Activated CD4-positive, alpha-beta T cell treated with anti-CD3 and anti-CD28 coated beads for 24 hours (primary cell): Measurements from ENCODE around the gene P2RX1.

Experiments
- DNase-seq, 2 donors: peaks; one replicate each; pipeline ENCODE4 v3.0.0-alpha.2; 2020; ENCODE audit warnings: low read depth in 2 of 2

The P2RX1 gene

GRCh38 chr17:3887804-3888203, 28.5 kb downstream of the P2RX1 start:
- no peak for DNase-seq

- DNase-seq = no peak
Observed at GRCh38 chr17:3887394-3887793, 28.9 kb downstream of the P2RX1 start.

- no peak for DNase-seq
Observed at GRCh38 chr17:3886776-3887175, 29.5 kb downstream of the P2RX1 start.

- no peak for DNase-seq
Observed at GRCh38 chr17:3885970-3886369, 30.3 kb downstream of the P2RX1 start.

- no peak for DNase-seq
Observed at GRCh38 chr17:3885271-3885670, 31.0 kb downstream of the P2RX1 start.

GRCh38 chr17:3884188-3884587, 32.1 kb downstream of the P2RX1 start:
- DNase-seq = no peak

GRCh38 chr17:3882276-3882675, 34.0 kb downstream of the P2RX1 start:
- DNase-seq = no peak

GRCh38 chr17:3880983-3881382, 35.3 kb downstream of the P2RX1 start:
- no peak for DNase-seq

GRCh38 chr17:3879591-3880417, 36.5 kb downstream of the P2RX1 start:
- no peak for DNase-seq

- DNase-seq = no peak
Observed at GRCh38 chr17:3879186-3879585, 37.1 kb downstream of the P2RX1 start.

- DNase-seq = no peak
Observed at GRCh38 chr17:3877220-3877619, 39.0 kb downstream of the P2RX1 start.

- no peak for DNase-seq
Observed at GRCh38 chr17:3875317-3875716, 40.9 kb downstream of the P2RX1 start.

GRCh38 chr17:3873862-3874261, 42.4 kb downstream of the P2RX1 start:
- DNase-seq = no peak

GRCh38 chr17:3870871-3871306, 45.4 kb downstream of the P2RX1 start:
- DNase-seq = no peak

- no peak for DNase-seq
Observed at GRCh38 chr17:3867606-3868005, 48.7 kb downstream of the P2RX1 start.

- no peak for DNase-seq
Observed at GRCh38 chr17:3867106-3867505, 49.2 kb downstream of the P2RX1 start.

GRCh38 chr17:3866276-3866675, 50.0 kb downstream of the P2RX1 start:
- DNase-seq = no peak

- DNase-seq = no peak
Observed at GRCh38 chr17:3865176-3865575, 51.1 kb downstream of the P2RX1 start.

GRCh38 chr17:3864534-3864933, 51.7 kb downstream of the P2RX1 start:
- DNase-seq = no peak

GRCh38 chr17:3861761-3862681, 54.2 kb downstream of the P2RX1 start:
- no peak for DNase-seq

- DNase-seq = no peak
Observed at GRCh38 chr17:3860939-3861700, 55.1 kb downstream of the P2RX1 start.

- DNase-seq = no peak
Observed at GRCh38 chr17:3859940-3860339, 56.3 kb downstream of the P2RX1 start.
